DMS 273 (cell line): ENCODE data around the gene BLACAT1.

Source experiments
- DNase-seq: peaks from one replicate; lab custom pipeline; 2025; ENCODE audit not compliant: unreplicated experiment; lab: John Stamatoyannopoulos, UW

The BLACAT1 gene

GRCh38 chr1:205456868-205457745 lies 1.3 kb upstream of the BLACAT1 start:
- DNase-seq = peak; percentile 82

- peak; percentile 59 for DNase-seq
Measured at GRCh38 chr1:205456383-205456867, 580 bp upstream of the BLACAT1 start.

- no peak for DNase-seq
Measured at GRCh38 chr1:205454903-205455335, 926 bp downstream of the BLACAT1 start.

- DNase-seq = peak; percentile 24
Measured at GRCh38 chr1:205453466-205453865, 2.4 kb downstream of the BLACAT1 start.

GRCh38 chr1:205452933-205453332 lies 2.9 kb downstream of the BLACAT1 start:
- DNase-seq = no peak

GRCh38 chr1:205452364-205452763 lies 3.5 kb downstream of the BLACAT1 start:
- no peak for DNase-seq

GRCh38 chr1:205451759-205452164 lies 4.1 kb downstream of the BLACAT1 start:
- DNase-seq = no peak

- DNase-seq = no peak
Measured at GRCh38 chr1:205451202-205451601, 4.6 kb downstream of the BLACAT1 start.

GRCh38 chr1:205450448-205450847 lies 5.4 kb downstream of the BLACAT1 start:
- no peak for DNase-seq

- peak; percentile 32 for DNase-seq
Measured at GRCh38 chr1:205449750-205450443, 5.9 kb downstream of the BLACAT1 start.

GRCh38 chr1:205449254-205449749 lies 6.5 kb downstream of the BLACAT1 start:
- no peak for DNase-seq

- no peak for DNase-seq
Measured at GRCh38 chr1:205448540-205449253, 7.1 kb downstream of the BLACAT1 start.

- no peak for DNase-seq
Measured at GRCh38 chr1:205447457-205448341, 8.1 kb downstream of the BLACAT1 start.

GRCh38 chr1:205446828-205447227 lies 9.0 kb downstream of the BLACAT1 start:
- DNase-seq = no peak

- no peak for DNase-seq
Measured at GRCh38 chr1:205445646-205445935, 10.3 kb downstream of the BLACAT1 start.

- DNase-seq = peak; percentile 78
Measured at GRCh38 chr1:205444931-205445645, 10.8 kb downstream of the BLACAT1 start.

GRCh38 chr1:205444300-205444930 lies 11.4 kb downstream of the BLACAT1 start:
- DNase-seq = no peak

- no peak for DNase-seq
Measured at GRCh38 chr1:205443585-205444299, 12.1 kb downstream of the BLACAT1 start.
